Fibroblast of skin of left quadriceps (primary cell): ENCODE measurements around the gene RIIAD1.
"Not testable (repeated sequence)": the region's sequence is repeated elsewhere in the genome, so short reads cannot be mapped to it uniquely, and the experiment has no call there.

Experiments
- DNase-seq, 2 experiments: peaks; one replicate each; pipeline ENCODE4 v3.0.0-alpha.2; 2013; ENCODE audit warnings: low read depth in 2 of 2

The RIIAD1 gene

DNA sequence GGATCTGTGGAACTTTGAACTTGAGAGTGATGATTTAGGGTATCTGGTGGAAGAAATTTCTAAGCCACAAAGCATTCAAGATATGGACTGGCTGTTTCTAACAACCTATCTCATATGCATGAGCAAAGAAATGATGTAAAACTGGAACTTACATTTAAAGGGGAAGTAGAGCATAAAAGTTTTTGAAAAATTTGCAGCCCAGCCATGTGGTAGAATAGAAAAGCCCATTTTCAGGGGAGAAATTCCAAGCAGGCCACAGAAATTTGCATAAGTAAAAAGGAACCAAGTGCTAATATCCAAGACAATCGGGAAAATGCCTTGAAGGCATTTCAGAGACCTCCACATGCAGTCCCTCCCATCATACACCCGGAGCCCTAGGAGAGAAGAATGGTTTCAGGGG is 15.7 kb downstream of the RIIAD1 start:
- DNase-seq: no peak

DNA sequence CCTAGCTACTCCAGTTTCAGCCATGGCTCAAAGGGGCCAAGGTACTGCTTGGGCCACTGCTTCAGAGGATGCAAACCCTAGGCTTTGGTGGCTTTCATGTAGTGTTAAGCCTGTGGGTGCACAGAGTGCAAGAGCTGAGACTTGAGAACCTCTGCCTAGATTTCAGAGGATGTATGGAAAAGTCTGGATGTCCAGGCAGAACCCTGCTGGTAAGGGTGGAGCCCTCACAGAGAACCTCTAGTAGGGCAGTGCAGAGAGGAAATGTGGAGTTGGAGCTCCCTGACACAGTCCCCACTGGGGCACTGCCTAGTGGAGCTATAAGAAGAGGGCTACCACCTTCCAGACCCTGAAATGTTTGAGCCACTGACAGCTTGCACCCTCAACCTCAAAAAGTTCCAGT is 16.2 kb downstream of the RIIAD1 start:
- no peak for DNase-seq

DNA sequence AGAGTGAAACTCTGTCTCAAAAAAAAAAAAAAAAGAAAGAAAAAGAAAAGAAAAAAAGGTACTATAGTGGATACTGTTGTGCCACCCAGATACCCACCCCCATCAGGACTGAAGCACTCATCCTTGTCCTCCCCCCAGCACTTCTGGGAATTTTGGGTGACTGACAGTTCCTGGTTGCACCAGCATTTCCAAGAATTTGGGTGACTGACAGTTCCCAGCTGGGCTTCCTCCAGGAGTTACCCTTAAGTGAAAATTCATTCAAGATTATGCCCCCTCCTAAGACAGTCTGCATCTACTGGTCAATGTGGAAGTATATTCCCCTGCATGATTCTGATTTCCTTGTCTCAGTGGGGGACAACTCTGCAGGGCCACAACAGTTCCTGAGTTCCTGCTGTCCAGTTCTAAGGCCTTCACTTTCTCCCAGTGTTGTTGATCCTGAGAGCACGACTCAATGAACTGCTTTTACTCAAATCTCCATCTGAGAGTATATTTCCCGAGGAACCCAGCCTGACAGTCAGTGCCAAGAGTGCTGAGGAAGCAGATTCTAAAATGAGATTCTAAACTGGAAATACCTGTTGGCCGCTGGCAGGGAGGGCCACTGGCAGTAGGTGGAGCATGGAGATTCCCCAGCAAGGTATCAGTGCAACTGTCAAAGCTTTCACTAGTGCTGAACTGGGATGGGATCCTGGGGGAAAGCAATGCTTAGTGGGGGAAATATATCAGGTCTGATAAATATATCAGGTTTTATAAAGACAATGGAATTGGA is 18.5 kb downstream of the RIIAD1 start:
- DNase-seq: no peak

DNA sequence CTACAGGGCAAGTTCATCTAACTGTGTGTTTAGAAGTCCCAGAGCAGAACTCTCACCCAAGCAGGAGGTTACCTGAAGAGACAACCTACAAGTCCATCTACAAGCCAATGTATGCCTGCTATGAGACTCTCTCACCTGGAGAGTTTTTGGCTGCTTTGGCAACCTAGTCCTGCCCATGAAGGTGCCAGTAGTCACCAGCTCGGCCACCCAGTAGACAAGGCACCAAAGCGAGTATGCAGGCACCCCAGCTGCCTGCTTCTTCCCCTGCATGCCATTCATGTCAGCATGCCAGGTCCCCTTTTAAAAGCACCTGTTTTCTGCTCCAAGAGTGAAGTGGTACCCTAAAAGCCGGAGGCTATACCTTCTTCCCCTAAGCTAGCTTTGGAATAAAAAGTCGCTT is 20.2 kb downstream of the RIIAD1 start:
- DNase-seq: no peak

DNA sequence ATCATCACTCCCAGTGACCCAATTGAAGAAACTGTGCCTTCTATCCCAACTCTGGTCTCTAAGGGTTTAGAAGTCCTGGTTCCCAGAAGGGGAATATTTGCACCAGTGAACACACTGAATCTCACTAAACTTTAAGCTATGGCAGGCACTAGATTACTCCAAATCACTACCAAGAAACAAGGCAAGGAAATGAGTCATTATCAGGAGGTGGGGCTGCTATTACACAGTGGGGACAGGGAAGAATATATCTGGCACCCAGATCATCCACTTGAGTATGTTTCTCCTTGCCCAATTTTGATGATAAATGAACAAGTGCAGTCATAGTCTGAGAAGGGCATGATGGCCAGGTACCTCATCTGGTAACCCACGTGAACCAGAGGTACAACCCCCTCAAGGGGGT is 35.0 kb downstream of the RIIAD1 start:
- no peak for DNase-seq

DNA sequence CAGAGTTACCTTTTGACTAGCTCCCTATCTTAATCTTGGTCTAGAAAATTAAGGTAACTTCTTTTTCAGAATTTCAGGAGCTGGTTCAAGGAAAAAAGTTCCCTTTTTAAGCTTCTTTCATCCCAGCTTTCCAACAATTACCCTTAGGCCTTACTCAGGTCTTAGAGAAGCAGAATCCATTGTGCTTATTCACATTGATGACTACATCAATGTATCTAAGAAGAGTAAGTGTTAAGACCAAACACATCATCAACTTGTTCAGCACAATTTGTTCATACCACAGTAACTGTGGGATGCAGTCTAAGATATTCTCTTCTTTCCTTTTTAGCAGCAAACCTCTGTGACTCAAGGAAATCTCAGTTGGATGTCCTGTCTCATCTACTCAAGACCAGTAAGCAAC is 37.9 kb downstream of the RIIAD1 start:
- no peak for DNase-seq

DNA sequence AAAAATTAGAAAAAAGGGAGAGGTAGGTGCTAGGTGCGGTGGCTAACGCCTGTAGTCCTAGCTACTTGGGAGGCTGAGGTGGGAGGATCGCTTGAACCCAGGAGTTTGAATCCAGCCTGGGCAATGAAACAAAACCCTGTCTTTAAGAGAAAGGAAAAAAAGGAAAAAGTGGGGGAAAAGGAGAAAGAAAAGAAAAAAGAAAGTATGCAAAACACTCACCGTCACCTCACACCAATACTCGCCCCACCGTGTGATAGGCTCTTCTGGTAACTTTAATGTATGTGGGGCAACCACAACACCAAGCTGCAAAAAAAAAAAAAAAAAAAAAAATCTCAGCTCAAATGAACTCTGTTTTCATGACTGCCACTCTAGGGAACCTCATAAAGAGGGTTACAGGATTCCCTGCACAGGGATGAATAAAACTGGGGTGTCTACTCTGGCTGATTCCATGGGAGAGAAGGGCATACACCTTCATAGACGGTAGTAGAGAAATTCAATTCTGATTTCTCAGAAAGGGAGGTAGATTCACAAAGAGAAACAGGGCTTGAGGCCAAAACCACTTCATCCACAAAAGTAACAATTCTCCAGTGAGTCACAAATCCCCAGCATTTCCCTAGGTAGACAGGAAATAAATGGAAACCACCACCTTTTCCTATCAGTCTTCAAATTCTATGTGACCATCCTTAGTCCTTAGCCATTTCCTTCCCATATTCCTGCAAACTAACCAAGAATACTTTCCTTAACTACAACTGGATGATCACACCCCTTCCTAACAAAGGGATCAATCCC is 39.5 kb downstream of the RIIAD1 start:
- no peak for DNase-seq

DNA sequence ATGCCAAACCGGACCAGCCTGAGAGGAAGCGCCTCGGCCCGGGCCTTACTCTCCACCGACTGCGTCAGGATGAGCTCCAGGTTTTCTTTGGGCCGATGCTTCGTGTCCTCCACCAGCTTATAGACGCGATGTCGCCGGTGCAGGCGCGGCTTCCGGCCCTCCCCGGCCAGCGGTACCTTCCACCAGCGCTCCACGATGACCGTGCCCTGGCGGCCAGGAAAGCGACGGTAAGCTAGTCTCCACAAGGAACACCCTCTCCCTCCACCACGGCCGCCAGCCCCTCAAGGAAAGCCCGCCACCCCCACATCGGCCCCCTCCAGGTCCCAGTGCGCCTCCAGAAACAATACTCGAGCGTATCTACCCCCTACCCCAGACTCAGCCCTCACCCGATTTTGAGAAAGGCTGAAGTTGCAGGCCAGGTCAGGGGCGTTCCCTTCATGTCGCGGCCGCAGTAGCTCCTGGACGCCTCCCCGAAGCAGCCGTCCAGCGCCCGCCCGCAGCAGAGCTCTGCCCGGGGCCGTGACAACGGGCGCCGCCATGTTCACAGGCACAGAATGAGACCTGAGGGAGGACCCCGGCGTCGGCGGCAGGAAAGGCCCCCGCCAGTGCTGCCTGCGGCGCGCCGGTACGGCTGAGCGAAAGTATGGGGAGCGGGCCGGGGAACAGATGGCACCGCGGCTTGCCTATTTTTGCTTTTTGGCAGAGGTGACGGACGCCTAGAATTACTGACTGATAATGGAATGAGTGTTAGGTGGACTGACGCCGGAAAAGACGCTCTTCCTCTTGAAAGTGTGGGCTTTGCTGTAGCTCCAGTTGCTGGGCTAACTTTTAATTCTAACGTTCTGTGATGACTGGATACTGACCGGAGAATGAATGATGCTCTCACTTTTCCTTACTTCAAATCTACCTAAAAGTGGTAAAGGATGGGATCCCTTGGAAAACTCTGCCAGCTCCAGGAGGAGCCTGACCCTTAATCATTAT is 41.9 kb downstream of the RIIAD1 start, which contains the start of gene MRPL9:
Gene MRPL9 (minus strand): TSS at position 556 of the 981 bp plus-strand sequence. CDS start 17 bp downstream, at position 539.
- peak; percentile 44 to 48 for DNase-seq

DNA sequence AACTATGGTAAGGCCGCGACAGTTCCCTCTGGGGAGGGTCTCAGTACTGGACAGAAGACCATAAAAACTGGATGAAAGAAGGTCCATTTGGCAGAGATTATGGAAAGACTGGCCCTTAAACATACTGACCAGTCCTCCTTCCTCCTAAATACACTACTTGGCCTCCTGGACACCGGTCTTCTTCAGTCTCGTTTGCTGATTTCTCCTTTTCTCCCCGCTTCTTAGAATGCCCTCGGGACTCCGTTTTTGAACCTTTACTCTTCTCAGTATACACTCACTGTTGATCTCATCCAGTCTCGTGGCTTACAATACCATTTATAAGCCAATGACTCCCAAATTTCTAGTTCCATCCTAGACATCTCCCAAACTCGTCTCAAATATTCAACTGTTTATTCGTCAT is 42.7 kb downstream of the RIIAD1 start:
- no peak for DNase-seq

DNA sequence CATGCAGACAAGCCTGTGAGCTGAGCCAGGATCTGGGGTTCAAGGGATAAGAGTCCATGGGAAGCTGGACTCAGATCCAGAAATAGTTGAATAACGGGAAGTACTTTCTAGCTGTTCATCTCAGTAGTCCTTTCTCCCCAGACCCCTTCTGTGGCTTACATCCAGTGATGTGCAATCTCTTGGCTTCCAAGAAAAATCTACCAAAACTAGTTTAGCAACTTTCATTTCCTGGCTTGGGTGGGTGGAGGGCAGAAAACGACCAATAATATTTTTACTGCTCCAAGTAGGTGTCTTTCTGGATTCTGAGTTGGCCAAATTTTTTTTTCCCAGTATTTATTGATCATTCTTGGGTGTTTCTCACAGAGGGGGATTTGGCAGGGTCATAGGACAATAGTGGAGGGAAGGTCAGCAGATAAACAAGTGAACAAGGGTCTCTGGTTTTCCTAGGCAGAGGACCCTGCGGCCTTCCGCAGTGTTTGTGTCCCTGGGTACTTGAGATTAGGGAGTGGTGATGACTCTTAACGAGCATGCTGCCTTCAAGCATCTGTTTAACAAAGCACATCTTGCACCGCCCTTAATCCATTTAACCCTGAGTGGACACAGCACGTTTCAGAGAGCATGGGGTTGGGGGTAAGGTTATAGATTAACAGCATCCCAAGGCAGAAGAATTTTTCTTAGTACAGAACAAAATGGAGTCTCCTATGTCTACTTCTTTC is 47.2 kb downstream of the RIIAD1 start:
- DNase-seq: not testable (repeated sequence)

DNA sequence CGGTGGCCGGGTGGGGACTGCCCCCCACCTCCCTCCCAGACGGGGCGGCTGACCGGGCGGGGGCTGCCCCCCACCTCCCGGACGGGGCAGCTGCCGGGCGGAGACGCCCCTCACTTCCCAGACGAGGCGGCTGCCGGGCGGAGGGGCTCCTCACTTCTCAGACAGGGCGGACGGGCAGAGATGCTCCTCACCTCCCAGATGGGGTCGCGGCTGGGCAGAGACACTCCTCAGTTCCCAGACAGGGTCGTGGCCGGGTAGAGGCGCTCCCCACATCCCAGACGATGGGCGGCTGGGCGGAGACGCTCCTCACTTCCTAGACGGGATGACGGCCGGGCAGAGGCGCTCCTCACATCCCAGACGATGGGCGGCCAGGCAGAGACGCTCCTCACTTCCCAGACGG is 47.9 kb downstream of the RIIAD1 start:
- DNase-seq: not testable (repeated sequence)

DNA sequence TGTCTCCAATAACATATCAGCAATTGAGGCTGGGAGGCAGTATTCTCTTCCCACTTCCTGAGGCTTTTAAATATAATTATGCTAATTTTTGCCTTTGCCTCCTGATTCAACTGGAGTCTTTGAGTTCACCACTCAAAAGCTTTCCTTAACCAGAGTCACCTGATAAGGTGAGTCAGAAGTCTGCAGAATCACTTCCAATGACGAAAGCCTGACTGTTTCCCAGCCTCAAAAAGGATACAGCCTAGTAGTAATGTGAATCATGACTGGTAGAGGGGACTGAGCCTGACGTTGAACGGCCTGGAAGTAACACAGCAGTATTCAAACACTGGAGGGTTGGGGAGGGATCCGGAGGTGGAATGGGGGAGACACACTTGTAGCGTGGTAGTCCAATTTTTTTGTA is 52.4 kb downstream of the RIIAD1 start:
- DNase-seq: no peak

DNA sequence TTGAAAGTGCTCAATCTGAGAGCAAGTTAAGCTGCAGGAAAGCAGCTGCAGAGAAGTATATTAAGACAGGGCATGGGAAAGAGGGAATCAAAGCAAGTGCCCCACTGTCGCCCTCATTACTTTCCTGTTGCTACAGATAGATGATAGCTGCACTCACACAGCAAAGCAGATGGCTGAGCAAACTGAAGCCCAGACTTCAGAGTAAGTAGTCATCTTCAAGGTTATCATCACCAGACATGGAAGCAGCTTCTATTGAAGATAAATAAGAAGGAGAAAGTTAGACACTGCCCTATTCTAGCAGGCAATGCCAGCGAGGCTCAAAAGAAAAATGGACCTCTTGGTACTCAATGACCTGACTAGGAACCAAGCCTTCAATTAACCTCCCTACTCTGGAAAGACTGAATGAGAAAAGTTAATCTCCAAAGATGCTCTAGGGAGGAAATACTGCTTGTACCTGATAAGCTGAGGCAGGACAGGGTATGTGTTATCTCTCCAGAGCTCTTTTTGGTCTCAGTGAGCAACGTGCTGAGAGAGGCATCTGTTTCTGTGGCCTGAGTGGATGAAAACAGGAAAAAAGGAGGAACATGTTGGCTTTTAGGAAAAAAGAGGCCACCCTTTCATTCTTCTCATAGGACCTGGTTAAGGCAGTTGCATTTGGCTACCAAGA is 53.1 kb downstream of the RIIAD1 start:
- no peak for DNase-seq

DNA sequence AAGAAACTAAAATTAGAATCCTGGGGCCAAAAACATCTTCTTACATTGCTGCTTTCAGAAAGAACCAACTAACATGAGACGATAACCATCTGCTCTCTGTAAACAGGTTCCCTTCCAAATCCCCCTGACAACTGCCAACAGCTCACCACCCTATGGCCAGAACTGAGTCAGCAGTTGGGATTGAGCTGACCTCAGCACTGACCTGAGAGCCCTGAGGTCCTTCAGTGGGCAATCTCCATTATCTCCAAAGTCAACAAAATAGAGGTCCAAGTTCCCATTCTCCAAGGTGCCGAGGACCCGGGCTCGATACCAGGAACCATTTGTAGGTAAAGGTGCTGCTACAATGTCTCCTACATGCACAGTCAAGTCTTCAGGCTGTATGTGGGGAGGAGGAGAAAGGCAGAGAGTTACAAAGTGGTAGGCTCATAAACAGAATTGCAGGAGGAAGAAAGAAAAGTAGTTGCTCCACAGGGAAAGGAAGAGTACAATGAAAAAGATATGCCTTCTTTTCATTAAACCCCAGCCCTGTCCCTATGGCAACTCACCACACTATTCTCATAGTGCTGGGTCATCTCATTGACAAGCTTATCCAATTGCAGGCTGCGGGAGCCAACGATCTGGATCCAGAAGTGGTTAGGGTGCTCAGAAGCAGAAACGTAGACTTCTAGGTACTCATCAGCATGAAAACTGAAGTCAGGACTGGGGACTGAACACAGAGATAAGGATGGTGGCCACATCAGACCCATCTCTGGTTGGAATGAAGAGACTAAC is 54.8 kb downstream of the RIIAD1 start:
- no peak for DNase-seq

DNA sequence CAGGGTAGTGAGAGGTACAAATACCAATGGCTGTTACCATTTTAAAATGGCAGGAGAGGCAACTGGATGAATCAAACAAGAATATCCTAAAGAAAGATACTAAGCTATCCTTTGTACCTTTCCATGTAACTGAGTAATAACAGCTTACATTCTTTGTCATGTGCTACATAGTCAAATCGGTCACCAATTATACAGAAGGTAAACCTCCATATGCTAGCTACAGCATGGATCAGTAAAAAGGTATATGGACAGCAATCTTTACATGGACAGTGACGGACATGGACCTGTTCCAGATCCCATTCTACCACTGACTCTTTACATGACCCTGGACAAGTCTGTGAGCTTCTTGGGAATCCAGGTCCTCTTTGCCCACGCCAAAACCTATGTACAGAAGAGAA is 55.3 kb downstream of the RIIAD1 start:
- no peak for DNase-seq

DNA sequence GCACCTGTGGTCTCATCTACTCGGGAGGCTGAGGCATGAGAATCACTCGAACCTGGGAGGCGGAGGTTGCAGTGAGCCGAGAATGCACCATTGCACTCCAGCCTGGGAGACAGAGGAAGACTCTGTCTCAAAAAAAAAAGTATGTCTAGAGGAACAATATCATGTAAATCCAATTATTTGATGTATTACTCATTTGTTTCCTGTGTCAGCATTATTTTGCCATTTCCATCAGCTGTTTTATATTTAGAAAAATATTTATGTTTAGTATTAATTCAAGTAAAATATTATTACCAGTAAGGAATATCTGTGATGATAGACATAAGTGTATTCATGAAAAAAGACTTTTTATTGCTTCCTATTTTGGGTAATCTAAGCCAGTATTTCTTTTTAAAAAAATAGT is 56.0 kb downstream of the RIIAD1 start:
- DNase-seq: no peak
